ENCODE data around the gene FZD10. TPM values are rescaled to one million over a fixed set of nuclear protein-coding genes. Genes with fewer than 3 reads are reported as not detected.

FZD10 gene
- total and polyA plus RNA-seq, 8 donors = 0.04 to 0.26 (median 0.14) TPM

DNA sequence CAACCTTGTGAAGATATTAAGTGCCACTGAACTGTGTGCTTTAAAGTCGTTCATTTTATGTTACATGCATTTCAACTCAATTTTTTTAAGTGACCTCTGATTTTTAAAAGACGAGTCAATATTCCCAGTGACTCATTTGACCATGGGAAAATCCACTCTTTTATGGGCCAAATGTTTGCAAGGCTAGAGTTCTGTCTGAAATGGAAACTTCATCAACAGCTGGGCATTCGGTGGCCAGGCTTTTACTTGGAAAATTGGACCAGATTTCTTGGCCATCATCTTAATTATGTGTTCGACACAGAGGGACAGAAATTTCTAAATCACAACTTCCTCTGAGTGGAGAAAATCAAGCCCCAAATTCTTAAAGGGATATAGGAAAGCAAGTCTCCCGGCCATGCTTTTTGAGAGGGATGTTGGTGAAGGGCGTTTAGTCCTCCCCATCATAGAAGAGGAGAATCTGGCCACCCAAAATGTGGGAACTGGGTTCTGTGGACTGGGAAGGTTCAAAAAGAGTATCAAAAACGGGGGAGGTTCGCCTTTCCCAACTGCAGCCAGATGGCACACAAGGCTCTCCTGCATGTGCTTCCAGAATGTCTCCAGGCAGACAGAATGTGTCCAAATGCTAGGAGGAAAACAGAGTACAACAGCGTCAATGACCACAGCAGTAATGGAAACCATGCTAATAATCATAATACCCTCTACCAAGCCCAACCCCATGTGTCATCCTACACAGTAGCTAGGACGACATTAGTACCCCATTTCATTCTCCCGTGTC, 40.9 kb upstream of the FZD10 start:
- intact Hi-C loops (cut with DNase I) = no loop called here
- Histone ChIP-seq H3K9me3 (no peaks in the 10 kb centered on the region), H3K27me3 (no peaks in the 10 kb centered on the region), H3K36me3 (no peaks in the 10 kb centered on the region), H3K4me3 (no peak overlapping the region), H3K27ac (no peak overlapping the region), H3K4me1 (no peaks in the 10 kb centered on the region)
- no peak for DNase-seq
- TF ChIP-seq, protein P1, sequence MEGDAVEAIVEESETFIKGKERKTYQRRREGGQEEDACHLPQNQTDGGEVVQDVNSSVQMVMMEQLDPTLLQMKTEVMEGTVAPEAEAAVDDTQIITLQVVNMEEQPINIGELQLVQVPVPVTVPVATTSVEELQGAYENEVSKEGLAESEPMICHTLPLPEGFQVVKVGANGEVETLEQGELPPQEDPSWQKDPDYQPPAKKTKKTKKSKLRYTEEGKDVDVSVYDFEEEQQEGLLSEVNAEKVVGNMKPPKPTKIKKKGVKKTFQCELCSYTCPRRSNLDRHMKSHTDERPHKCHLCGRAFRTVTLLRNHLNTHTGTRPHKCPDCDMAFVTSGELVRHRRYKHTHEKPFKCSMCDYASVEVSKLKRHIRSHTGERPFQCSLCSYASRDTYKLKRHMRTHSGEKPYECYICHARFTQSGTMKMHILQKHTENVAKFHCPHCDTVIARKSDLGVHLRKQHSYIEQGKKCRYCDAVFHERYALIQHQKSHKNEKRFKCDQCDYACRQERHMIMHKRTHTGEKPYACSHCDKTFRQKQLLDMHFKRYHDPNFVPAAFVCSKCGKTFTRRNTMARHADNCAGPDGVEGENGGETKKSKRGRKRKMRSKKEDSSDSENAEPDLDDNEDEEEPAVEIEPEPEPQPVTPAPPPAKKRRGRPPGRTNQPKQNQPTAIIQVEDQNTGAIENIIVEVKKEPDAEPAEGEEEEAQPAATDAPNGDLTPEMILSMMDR (IDR thresholded peaks at IDR 0.05) = no peak
- ATAC-seq = no peak
- FAIRE-seq = no peak
- 41 to 54% methylated on average over 11 of the region's 11 CpGs for WGBS, 2 donors

DNA sequence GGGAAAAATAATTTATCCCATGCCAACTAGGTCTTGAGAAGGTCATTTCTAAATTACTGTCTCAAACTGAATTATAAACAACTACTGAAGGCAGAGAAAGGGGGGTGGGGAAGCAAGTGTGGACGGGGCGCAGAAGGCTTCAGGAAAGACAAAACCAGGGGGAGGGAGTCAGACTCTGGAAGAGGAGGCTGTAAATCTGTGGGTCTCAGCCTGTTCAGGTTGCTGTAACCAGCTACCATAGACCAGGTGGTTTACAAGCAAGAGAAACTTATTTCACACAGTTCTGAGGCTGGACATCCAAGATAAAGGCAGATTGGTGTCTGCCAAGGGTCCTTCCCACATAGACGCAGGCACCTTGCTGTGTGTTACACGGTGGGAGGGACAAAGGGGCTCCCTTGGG, 39.9 kb upstream of the FZD10 start:
- H3K9me3 ChIP-seq = no peaks in the 10 kb centered on the region
- no peaks in the 10 kb centered on the region for H3K36me3 ChIP-seq
- no peaks in the 10 kb centered on the region for H3K4me1 ChIP-seq
- intact Hi-C loops (cut with DNase I) = no loop called here
- FAIRE-seq = no peak
- DNase-seq = no peak
- TF ChIP-seq, protein P1 (IDR thresholded peaks at IDR 0.05) = no peak
- H3K27ac ChIP-seq = no peak overlapping the region
- ATAC-seq = no peak
- no peak overlapping the region for H3K4me3 ChIP-seq
- H3K27me3 ChIP-seq = no peaks in the 10 kb centered on the region
- 54 to 65% methylated on average over 4 of the region's 4 CpGs for WGBS, 2 donors

DNA sequence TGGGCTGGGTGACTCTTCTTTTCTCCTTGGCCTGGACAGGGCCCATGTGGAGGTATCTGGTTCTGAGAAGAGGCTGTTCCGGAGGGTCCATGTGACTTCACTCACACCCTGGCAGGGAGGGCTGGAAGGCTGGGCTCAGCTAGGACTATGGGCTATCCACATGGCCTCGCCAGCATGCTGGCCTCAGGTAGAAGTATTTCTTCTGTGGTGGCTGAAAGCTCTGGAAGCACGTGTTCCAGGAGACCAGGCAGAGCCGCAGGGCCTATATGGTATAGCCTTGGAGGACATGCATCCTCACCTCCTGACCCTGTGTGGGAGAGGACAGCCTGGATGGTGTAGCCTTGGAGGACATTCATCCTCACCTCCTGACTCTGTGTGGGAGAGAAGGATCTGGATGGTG, 38.2 kb upstream of the FZD10 start:
- Histone ChIP-seq H3K36me3 (no peaks in the 10 kb centered on the region), H3K4me1 (no peaks in the 10 kb centered on the region), H3K9me3 (no peaks in the 10 kb centered on the region), H3K27me3 (no peaks in the 10 kb centered on the region), H3K27ac (no peak overlapping the region), H3K4me3 (no peak overlapping the region)
- no peak for ATAC-seq
- FAIRE-seq = no peak
- WGBS, 2 donors = 75 to 86% methylated on average over 4 of the region's 4 CpGs
- intact Hi-C loops (cut with DNase I) = no loop called here
- DNase-seq = no peak
- TF ChIP-seq, protein P1 (IDR thresholded peaks at IDR 0.05) = no peak

DNA sequence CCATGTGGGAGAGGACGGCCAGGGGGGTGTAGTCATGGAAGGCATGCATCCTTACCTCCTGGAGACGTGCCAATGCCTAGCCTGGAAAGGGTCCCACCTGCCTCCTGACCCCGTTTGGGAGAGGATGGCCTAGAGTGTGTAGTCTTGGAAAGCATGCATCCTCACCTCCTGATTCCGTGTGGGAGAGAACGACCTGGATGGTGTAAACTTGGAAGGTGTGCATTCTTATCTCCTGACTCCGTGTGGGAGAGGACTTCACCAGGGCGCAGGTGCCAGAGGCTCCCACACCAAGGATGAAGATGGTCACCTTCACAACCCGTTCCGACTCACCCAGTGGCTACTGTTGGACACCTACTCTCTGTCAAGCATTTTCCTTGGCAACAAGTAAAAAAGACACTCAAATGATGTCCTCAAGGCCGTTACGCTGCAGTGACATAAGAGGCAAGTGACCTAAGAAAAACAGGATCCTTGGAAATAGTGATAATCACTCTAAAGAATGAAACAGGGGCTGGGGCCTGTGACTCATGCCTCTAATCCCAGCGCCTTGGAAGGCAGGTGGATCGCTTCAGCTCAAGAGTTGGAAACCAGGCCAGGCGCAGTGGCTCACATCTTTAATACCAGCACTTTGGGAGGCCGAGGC, 37.5 kb upstream of the FZD10 start:
- H3K27me3 ChIP-seq = no peaks in the 10 kb centered on the region
- H3K9me3 ChIP-seq = no peaks in the 10 kb centered on the region
- FAIRE-seq (no peak), ATAC-seq (no peak), DNase-seq (no peak)
- H3K4me3 ChIP-seq = no peak overlapping the region
- 65 to 76% methylated on average over 15 of the region's 15 CpGs for WGBS, 2 donors
- no peak overlapping the region for H3K27ac ChIP-seq
- TF ChIP-seq, protein P1 (IDR thresholded peaks at IDR 0.05) = no peak
- H3K4me1 ChIP-seq = no peaks in the 10 kb centered on the region
- no peaks in the 10 kb centered on the region for H3K36me3 ChIP-seq
- intact Hi-C loops (cut with DNase I) = no loop called here

DNA sequence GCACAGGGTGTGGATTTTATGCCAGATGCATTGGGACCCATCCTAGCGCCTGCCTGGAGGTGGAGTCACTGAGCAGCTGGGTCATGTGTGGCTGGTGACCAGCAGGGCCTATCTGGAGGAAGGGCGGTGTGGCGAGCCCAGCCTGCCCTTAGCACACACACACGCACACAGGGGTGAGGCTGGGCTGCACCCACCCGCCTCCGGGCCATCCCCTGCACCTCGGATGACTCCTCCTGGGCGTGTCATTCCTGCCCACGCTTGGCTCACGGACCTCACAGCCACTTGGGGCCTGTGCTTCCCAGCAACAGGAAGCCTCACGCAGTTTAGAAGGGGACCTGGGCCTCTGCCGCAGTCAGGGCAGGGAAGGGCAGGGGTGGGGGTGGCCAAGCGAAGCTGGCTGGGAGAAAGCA, 36.2 kb upstream of the FZD10 start:
- FAIRE-seq (no peak), DNase-seq (peak in 1 of 6 donors; percentile 14), ATAC-seq (peak in 3 of 4 donors; percentile 24 to 65 (median 34))
- TF ChIP-seq, protein P1 (IDR thresholded peaks at IDR 0.05) = no peak
- Histone ChIP-seq H3K36me3 (no peaks in the 10 kb centered on the region), H3K27ac (no peak overlapping the region), H3K9me3 (no peaks in the 10 kb centered on the region), H3K4me3 (no peak overlapping the region), H3K27me3 (no peaks in the 10 kb centered on the region), H3K4me1 (no peaks in the 10 kb centered on the region)
- intact Hi-C loops (cut with DNase I) = no loop called here
- 62 to 63% methylated on average over 13 of the region's 13 CpGs for WGBS, 2 donors

Data from pancreas (tissue), 10 donors.